Measurements from ENCODE around the gene MAML2. TPM values are rescaled to one million over a fixed set of nuclear protein-coding genes. Genes with fewer than 3 reads are reported as not detected.

The MAML2 gene
- polyA plus RNA-seq, 12 donors: 4.5 to 17.5 (median 5.7) TPM; not detected in 1

DNA sequence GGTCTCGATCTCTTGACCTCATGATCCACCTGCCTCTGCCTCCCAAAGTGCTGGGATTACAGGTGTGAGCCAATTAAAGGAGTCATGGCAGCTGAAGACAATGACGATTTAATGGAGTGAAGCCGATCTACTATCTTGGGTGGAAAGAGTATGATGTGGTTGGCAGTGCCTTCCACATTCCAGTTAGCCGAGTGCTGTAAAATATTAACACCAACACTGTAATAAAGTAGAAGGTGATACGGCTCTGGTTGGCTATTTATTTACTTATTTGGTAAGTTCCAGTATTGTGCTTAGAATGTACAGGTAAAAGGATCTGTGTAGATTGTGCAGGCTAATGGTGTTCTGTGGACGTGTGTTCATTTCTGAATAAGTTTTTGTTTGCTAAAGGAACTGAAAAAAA is 269.5 kb downstream of the MAML2 start:
- DNase-seq: no peak

DNA sequence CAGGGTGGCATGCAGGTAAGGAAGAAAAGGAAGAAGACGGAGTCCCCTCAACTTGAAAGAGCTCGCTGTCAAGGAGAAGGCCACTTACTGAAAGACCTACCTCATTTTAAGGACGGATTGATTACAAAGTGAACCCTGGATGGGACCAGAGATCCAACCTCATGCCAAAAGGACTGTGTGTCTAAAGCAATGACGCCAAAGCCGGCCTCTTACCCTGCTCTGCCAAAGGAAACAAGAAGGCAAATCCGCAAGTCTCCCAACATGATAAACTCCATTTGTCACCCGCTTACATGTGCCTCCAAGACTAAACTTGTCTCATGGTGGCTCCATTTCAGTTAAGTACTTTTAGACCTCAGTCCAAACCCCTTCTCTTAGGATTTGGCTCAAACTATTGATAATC is 270.4 kb downstream of the MAML2 start:
- DNase-seq: no peak

DNA sequence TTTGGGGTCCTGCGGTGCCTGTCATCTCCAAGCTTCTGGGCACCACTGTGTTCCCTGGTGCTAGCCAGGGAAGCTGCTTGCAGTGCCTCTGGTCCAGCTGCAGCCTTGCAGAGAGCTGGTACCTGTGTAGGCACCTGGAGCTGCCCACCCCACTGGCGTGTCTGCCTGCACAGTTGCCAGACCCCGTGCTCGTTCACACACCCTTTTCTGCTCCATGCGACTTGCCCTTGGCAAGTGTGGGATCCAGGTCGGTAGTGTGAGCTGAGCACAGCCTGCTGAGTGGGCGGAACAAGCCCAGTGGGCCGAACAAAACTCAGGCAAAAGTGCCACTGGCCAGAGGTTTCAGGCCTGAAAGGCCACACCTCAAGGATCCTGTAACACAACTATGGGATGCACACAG is 272.5 kb downstream of the MAML2 start:
- DNase-seq: no peak

DNA sequence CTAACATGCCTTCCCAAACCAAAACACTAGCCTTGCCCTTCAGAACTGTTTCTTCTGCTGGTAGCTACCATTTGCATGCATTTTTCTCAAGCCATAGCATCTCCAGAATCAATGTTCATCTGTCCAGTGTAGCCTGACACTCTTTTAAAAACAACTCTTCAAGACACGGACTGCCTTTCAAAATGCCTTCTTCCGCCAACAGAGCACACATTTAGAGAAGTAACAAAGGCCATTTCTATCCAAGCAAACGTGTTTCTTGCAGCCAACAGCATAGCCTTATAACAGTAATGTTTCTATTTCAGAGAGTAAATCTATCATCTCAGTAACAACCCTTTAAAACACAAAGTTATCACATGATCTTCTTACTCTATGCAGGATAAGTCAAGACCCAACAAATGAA is 275.8 kb downstream of the MAML2 start:
- no peak for DNase-seq

DNA sequence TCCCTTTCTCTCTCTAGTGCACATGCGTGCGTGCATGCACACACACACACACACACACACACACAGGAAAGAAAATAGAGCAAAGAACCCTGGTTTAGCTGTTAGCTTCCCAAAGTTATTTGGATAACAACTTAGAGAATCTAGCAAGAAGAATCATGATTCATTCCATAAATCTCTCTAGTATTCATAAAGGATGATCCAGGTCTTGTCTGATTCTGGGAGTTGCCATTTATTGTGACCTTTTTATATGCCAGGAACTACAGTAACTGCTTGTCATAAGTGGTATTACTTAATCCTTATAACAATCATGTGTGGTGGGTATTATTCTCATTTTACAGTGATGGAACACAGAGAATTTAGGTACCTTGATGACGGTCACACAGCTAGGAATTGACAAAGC is 277.6 kb downstream of the MAML2 start:
- no peak for DNase-seq

DNA sequence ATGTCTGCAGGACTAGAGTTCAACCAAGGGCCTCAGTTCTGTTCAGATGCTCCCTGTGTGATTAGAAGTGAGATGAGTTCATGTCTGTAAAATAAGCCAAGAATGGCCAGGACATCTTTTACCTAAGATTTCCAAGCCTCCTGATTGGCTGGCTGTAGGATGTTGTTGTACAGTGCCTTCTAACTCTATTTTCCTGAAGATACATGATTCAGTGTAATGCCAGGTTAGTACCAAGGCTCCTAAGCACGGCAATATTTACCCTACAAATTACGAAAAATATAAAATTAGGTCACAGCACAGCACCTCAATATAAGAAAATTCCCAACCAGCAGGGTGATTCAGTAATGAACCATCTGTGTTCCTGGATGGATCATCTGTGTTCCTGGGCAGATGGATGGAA is 279.1 kb downstream of the MAML2 start:
- no peak for DNase-seq

DNA sequence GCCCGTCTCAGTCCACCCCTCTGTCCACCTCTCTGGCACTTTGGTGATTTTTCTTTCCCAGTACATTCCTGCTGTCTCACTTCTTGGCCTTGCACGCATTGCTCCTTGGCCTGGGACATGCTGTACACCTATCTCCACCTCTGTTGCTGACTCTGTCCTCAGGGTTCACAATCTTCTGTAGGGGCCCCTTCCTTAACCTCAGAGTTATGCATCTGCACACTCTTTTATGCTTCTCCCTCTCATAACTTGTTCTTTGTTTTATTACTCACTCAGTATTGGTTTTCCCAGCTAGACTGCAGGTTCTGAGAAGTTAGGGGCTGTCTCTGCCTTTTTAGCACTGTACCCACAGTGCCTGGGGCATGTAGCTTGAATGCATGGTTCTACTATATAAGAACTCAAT is 279.9 kb downstream of the MAML2 start:
- DNase-seq: no peak

DNA sequence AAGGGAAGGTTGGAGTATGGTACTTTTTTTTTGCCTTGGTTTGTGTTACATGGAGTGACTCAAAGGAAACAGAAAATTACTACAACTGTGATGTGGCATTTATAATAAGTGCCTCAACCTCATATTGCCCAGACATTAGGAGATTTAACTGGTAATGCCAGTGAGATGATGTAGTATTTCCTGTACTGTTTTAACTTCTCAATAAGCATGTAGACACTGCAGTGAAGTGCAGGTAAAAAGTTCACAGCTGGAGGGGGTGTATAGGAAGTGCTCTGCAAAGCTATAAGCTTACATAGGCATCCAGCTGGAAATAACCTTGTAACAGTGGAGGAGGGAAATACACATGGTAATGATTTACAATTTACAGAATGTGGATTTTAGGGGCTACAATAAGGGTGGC is 280.9 kb downstream of the MAML2 start:
- no peak for DNase-seq

DNA sequence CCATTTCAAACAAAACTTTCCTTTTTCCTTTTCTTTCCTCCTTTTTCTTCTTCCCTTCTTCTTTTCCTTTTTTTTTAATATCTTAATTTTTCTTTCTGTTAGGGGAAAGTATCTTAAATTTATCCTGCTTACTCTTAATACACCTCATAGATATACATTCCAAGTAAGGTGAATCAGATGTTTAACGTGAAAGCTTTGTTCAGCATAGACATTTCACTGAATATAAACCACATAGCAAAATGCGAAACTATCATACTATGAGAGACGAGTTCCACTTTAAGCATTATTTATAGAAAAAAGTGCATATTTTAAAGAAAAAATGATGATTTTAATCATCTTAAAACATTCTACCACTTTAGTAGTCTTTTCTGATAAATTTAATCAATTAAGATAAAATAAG is 281.3 kb downstream of the MAML2 start:
- DNase-seq: no peak

DNA sequence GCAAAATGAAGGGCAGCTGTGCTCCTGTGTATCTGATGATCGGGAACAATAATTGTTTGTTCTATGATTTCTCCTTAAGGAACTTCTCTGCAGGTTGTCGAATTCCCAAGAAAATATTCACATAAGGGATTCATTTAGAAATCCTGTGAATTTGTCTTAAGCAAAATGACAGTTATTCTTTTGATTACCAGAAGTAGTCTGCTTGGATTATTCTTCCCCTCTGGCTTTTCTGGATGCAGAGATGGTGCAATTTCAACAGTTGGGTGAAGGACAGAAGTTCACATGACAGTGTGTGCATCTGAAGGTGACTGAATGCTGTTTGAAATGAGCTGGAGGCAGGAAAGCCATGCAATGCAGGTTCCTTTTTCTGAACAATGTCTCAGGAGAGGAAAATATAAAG is 281.9 kb downstream of the MAML2 start:
- DNase-seq: no peak

DNA sequence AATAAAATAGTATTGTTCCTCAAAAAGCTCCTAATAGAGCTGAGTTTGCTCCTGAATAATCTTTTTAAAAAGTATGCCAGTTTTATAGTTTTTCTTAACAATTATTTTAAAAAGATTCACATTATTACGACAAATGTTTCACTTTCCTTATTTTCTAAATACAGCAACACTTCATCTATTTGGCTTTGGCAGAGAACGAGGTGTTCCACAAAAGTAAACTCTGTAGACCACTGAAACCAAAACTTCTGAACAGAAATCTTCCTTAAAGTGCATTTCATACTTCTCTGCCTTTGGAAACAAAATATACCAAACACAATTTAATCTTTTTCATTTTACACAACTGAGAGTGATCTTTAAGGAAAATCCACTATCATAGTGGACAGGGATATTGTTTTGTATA is 285.5 kb downstream of the MAML2 start:
- DNase-seq: no peak

DNA sequence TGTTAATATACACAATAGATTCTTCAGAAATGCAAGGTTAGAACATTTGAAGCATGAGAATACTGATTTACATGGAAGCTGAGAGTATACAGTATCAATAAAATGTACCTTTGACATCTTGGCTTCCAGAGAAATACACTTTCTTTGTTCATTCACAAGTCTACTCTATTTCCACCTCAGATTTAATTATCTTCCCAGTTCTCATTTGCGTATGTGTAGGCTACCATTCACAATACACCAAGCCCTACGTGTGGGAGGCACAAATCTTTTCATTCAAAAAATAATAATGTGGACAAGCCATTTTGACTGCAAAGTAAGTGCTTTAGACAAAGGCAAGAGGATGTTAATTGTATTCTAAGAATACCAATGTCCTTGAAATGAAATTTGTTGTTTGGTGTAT is 286.4 kb downstream of the MAML2 start:
- DNase-seq: no peak

DNA sequence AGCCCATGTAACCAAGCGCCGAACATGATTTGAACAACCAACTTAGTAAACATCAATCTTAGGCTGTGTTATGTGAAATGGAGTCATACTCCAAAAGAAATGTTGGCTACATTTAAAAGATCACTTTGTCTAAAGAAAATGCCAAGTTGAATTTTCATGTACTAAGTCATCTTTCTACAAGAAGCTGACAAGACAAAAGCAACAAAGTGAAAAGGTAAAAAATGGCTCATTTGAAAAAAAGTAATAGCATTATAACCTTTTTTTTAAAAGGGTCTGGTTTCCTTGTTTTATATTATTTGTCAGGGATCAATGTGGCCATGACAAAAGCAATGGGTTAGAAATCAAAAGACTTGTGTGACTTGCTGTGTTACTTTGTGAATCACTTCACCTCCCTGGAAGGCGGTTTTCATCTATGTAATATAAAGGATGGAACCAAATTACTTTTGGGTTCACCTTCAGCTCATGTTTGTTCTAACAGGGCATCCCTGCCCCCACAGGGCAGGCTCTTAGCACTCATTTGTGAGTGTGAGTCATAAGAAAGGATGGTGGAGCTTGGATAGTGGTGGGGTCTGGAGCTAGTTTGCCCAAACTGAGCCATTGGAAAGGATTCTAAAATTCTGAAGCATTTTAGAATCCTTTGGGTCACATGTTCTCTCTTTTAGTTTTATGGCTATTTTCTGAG is 287.1 kb downstream of the MAML2 start:
- DNase-seq: no peak

DNA sequence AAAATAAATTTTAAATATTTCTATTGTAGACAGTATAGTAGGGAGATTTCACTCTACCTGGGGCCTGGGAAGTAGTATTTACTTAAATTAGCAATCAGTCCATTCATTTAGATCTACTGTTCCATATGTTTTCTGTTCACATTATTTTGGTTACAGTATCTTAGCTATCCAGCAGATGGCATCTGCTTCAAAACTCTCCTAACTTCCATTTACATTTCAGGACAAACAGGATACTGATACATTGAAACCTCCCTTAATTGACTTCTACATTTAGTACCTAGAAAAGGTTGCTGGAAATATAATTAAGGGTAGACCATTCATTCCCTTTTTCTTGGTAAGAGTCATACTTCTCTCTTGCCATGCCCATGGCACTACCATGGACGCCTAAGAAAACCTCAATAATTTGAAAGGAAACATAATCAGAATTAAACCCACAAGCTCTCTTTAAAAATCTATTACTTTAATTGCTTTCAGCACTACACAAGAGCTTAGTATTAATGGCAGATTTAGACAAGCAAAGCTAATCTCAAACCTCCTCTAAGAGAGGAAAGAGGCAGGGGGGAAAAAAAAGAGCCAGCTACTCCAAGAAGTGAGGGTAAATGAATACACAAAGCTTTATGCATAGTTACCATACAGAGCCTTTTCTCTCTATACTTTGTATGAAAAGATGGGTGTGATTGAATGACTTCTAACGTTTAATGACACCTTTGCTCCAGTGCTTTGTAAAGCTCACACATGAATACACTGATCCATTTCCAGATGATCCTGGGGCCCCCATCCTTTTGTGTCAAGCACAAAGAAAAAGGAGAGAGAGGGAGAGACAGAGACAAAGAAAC is 287.9 kb downstream of the MAML2 start:
- DNase-seq: no peak

DNA sequence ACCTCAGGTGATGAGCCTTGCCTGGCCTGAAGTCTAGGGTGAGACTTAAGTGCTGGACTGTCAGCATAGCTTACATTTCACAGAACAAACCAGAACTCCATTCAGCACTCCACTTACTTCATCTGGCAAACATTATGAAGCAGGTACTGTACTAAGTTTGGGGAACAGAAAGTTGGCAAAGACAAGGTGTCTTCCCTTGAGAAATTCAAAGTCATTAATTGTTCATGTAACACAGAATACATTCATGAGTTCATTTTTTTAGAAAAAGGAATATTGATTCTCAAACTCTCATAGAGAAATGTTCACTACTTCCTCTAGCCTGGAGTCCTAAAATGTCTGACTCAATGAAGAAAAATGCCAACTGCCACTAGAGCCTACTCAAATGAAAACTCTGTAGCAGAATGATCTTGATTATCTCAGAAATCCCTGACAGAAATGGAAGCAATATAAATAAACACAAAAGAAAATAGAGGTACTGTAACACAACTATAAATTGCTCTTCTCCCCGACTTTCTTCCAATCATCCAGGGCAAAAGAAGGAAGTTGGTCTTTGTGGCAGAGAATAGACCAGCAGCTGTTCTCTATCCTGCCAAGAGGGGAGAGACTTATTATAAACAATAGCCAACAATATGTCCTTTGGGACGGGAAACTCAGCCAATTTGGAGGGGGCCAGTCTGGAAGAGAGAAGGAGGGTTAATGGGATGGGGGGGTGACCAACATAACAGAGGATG is 289.9 kb downstream of the MAML2 start:
- DNase-seq: no peak

DNA sequence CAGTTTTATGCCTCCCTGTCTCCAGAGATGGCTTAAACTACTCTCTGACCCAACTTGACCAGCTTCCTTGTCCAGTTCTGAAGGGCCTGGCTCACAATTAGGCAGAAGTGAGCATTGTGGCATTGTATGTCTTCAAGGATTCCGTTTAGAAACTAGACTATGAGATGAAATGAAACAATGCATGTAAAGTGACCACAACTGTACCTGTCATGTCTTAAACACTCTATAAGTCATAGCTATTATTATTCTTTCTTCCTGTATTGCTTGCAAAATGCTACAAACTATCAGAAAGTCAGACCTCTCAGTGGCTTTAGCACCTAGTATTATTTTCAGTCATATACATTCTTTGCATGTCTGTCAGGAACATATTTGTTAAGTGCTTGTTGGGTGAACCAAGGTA is 291.2 kb downstream of the MAML2 start:
- no peak for DNase-seq

DNA sequence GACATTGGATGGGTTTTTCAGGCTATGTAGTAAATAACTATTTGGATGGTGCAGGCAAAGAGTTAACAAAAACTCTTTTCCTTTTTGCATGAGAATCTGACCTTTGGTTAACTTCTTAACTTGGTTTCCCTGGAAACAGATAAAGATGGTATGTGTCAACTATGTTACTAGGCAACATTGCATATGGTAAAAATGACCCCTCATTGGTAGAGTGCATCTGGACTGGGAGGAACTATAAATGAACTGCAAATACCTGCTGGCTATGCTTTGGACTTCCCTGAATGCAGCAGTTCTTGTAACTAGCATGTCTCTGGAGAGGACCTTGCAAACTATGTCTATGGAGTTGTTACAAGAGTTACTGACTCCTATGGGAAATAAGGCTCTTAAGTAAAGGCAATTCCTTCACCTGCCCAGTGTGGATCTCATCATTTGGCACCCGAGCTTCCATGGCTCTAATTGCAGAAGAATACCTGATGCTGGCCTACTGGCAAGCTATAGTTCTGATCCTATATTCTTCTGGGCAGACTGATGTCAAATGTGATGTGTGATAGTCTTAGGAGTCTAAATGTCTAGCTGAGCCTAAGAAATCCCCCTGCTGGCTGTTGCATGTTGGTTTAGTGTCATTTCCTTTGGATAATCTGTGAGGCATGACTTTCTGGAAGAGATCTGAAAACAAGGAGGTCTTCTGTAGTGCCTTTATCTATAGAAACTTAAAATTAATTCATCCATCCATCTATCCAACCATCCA is 292.4 kb downstream of the MAML2 start:
- DNase-seq: no peak

DNA sequence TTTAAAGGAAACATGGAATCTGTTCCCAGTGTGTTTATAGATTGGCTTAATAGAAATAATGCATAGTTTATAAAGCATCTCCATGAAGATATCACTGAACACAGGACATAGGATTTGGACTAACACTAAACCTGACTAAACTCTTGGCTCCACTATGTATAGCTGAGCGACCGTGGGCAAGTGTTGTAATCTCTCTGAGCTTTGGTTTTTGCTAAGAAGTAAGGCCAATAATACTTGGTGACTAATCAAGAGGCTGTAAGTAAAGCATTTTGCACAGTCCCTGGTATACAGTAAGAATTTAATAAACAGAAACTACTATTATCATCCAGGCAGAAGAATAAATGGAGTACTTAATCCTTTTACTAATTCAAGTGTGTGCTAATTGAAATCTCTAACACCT is 293.6 kb downstream of the MAML2 start:
- DNase-seq: no peak

DNA sequence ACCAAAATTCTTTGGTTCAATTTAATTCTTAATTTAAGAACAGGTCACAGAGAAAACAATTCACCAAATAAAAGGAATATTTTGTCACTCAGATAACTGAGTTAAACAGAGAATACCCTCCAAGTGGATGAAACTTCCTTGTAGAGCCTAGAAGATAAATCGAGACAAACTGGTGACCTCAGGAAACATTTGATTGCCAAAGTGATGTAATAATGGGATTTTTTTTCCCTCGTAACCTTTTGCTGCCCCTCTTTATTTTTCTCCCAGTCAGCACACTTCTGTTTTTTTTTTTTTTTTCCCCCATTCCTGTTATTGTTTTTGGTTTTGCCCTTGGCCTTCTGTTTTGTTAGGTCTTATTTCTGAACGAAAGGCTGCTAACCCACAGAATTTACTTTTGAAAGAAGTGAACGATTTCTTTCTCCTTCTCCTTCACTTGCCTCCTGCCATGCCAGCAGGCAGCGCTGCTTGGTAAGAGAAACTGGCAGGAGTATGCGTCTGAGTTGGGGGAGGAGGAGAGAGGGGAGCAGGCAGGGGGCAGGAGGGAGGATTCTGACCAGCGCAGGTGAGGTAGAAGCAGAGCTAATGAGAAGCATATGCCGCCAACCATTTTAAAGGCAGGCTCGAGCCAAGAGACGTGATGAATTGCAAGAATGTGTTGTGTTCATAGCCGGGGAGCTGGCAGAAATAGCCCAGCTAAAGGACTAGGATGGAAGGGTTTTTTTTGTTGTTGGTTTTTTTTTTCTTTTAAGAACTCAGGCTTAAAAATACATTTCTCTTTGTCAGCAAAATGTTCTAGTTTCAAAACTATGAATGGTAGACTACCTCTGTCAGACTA is 297.2 kb downstream of the MAML2 start:
- peak; percentile 61 for DNase-seq

DNA sequence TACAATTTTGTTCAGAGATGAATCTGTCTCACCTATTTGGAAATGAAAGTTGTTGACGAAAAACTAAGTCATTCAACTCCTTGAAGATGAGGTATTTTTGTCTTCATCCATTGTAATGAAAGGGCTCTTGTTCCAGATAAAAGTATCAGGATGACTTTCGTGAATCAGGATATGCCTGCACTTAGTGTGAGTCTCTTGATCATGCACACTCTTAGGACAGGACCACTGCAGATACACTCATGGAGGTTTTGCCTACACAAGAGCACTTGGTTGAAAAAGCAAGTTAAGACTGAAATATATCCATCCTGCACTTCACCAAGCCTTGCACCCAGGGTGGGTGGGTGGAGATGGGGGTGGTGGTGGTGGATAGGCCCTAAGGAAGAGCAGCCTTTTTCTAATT is 298.2 kb downstream of the MAML2 start:
- no peak for DNase-seq

DNA sequence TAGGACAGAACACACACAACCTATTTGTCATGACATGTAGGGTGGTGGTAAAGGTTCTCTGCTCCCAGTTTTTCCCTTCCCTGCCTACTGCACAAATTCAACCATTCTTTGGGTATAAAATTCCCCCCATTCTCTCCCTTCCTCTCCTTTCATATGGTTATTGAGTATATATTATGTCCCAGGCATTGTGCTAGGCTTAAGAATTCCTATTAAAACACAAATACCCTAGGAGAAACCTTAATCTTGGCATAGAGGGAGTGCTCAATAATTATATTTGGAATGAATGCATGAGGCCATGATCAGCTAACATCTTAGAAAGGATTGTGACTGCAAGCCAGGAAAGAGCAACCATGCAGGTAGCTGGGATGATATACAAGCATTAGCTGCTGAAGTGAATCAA is 298.7 kb downstream of the MAML2 start:
- no peak for DNase-seq

Data from muscle of arm (tissue), 12 donors.